Neural cell (in vitro differentiated cells): ENCODE results near the gene ZFP36. TPM values are rescaled to one million over a fixed set of nuclear protein-coding genes. Genes with fewer than 3 reads are reported as not detected.

ENCODE experiments used
- H2AFZ ChIP-seq: fragments of 200-600, 300-800 bp; sonication (generic), shearing (Covaris generic); 2 replicates; pipeline ENCODE4 v1.6.0; 2014; ENCODE audit warnings: low read depth, mild to moderate bottlenecking, antibody characterized with exemption, low read length, moderate library complexity
- H3F3A ChIP-seq: fragments of 200-600 bp; shearing (Covaris generic); 2 replicates; pipeline ENCODE4 v1.6.1; 2016; ENCODE audit warnings: mild to moderate bottlenecking, moderate library complexity, mixed read lengths, antibody characterized with exemption, low read length; ENCODE audit not compliant: insufficient read depth, poor library complexity, severe bottlenecking
- H3K27ac ChIP-seq: fragments of 200-600, 300-800 bp; sonication (generic), shearing (Covaris generic); 2 replicates; pipeline ENCODE4 v1.5.1; 2014; ENCODE audit warnings: mild to moderate bottlenecking, low read length, moderate library complexity
- H3K27me3 ChIP-seq: fragments of 300-800, 200-600 bp; sonication (generic), shearing (Covaris generic); 2 replicates; pipeline ENCODE4 v1.6.0; 2014; ENCODE audit warnings: mild to moderate bottlenecking, low read depth, low read length, moderate library complexity; ENCODE audit not compliant: insufficient read depth
- H3K36me3 ChIP-seq: fragments of 300-800, 200-600 bp; sonication (generic), shearing (Covaris generic); 2 replicates; pipeline ENCODE4 v1.5.1; 2014; ENCODE audit warnings: mild to moderate bottlenecking, antibody characterized with exemption, low read length, moderate library complexity; ENCODE audit not compliant: insufficient read depth
- H3K4me2 ChIP-seq: fragments of 300-800, 200-600 bp; sonication (generic), shearing (Covaris generic); 2 replicates; pipeline ENCODE4 v1.6.0; 2014; ENCODE audit warnings: mild to moderate bottlenecking, low read length
- H3K4me3 ChIP-seq: fragments of 300-800, 200-600 bp; sonication (generic), shearing (Covaris generic); 2 replicates; pipeline ENCODE4 v1.5.1; 2014; ENCODE audit warnings: mild to moderate bottlenecking, low read length, moderate library complexity
- H3K79me2 ChIP-seq: fragments of 200-600 bp; shearing (Covaris generic); replicated peaks from 2 replicates; pipeline ENCODE4 v1.6.0; 2014; ENCODE audit warnings: mild to moderate bottlenecking, low read length, moderate library complexity; ENCODE audit not compliant: insufficient read depth
- H3K9ac ChIP-seq: fragments of 300-800, 200-600 bp; sonication (generic), shearing (Covaris generic); 2 replicates; pipeline ENCODE4 v1.6.1; 2016; ENCODE audit warnings: mild to moderate bottlenecking, low read length, mixed read lengths
- H3K9me2 ChIP-seq: fragments of 200-600 bp; shearing (Covaris generic); 2 replicates; pipeline ENCODE4 v1.6.1; 2016; ENCODE audit warnings: mild to moderate bottlenecking, low read length, mixed read lengths; ENCODE audit not compliant: insufficient read depth
- H3K9me3 ChIP-seq: fragments of 200-600, 300-800 bp; sonication (generic), shearing (Covaris generic); 2 replicates; pipeline ENCODE4 v1.6.1; 2016; ENCODE audit warnings: mild to moderate bottlenecking, mixed run types, low read length, moderate library complexity, mixed read lengths
- H4K20me1 ChIP-seq: fragments of 200-600 bp; shearing (Covaris generic); 2 replicates; pipeline ENCODE4 v1.6.1; 2016; ENCODE audit warnings: mild to moderate bottlenecking, mixed run types; ENCODE audit not compliant: insufficient read depth
- CTCF ChIP-seq: fragments of 450-650 bp; IDR thresholded peaks from 2 replicates; pipeline ENCODE4 v1.5.1; 2014; ENCODE audit warnings: antibody characterized with exemption, mild to moderate bottlenecking, moderate library complexity; ENCODE audit not compliant: poor library complexity, severe bottlenecking
- EZH2 ChIP-seq: fragments of 200-600, 300-800 bp; shearing (Covaris generic), sonication (generic); IDR thresholded peaks from 2 replicates; pipeline ENCODE4 v1.6.1; 2014; ENCODE audit warnings: antibody characterized with exemption, low read length, borderline replicate concordance, mild to moderate bottlenecking; ENCODE audit not compliant: insufficient read depth, poor library complexity, severe bottlenecking
- MXI1 ChIP-seq: fragments of 450-650 bp; conservative IDR thresholded peaks from 2 replicates; pipeline ENCODE4 v1.6.1; 2014; ENCODE audit warnings: antibody characterized with exemption, mild to moderate bottlenecking; ENCODE audit not compliant: poor library complexity, severe bottlenecking
- POLR2AphosphoS5 ChIP-seq: IDR thresholded peaks from 2 replicates; pipeline ENCODE4 v1.6.1; 2012
- RAD21 ChIP-seq: fragments of 450-650 bp; conservative IDR thresholded peaks from 2 replicates; pipeline ENCODE4 v1.6.1; 2014; ENCODE audit warnings: antibody characterized with exemption, mild to moderate bottlenecking, moderate library complexity
- REST ChIP-seq: IDR thresholded peaks from 2 replicates; pipeline ENCODE4 v1.6.1; 2012; ENCODE audit warnings: borderline replicate concordance
- SMC3 ChIP-seq: fragments of 450-650 bp; conservative IDR thresholded peaks from 2 replicates; pipeline ENCODE4 v1.6.1; 2014; ENCODE audit warnings: antibody characterized with exemption, mild to moderate bottlenecking, moderate library complexity; ENCODE audit not compliant: poor library complexity
- TAF1 ChIP-seq: IDR thresholded peaks from 2 replicates; pipeline ENCODE4 v1.6.1; 2012; ENCODE audit warnings: low read depth
- polyA plus RNA-seq: library from polyadenylated mRNA; depleted of rRNA; stranded (reverse); fragments of >200 nt; gene quantifications from 2 replicates; pipeline ENCODE4 v1.2.3, GENCODE V29; 2014

Gene ZFP36
- polyA plus RNA-seq, 1 donor from 2014 or later = not detected

DNA sequence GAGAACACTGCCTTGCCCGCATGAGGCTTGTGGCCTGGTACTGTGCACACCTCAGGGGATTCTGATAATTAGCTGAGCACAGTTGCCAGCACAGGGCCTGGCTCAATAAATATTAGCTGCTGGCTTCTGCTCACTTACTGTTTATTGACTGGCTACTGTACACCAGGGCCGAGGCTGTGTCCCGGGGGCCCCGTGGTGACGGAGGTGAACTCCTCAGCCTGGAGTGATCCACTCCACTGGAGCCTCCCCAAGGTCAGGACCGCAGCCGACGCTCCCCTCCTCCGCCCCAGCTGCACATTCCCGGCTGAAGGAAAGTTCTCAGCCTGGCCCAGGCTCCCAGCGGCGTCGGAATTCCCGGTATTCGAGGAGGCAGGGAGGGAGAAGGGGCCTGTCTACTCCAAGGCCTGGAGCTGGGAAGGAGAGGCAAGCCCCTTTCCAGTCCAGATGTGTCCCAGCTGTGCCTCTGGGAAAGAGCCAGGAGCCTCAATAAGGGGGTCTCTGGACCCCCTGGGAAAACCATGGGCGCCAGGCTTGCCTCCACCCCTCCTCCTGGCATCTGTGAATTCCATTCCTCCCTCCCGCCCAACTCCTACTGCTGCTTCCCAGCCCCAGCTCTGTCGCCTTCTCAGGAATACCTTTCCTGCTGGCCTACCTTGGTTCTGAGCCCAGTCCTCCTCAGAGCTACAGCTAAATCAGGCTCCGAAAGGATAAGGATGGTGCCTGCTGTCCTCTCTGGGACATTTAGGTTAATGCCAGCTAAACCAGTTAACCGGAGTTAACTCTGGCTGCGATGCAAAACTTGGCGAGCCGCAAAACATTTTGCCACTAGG lies 21.9 kb downstream of the ZFP36 start:
- Histone ChIP-seq H3K27ac (no peak overlapping the region), H3K9ac (no peak overlapping the region), H3K4me2 (no peak overlapping the region), H3K36me3 (no peaks in the 10 kb centered on the region), H3K4me3 (no peak overlapping the region), H2AFZ (no peak overlapping the region), H3K9me2 (no peaks in the 10 kb centered on the region), H3K79me2 (no peaks in the 10 kb centered on the region), H3F3A (no peaks in the 10 kb centered on the region), H3K27me3 (no peaks in the 10 kb centered on the region), H3K9me3 (no peaks in the 10 kb centered on the region), H4K20me1 (no peaks in the 10 kb centered on the region)
- TF ChIP-seq SMC3 (no peak), TAF1 (no peak), MXI1 (no peak), POLR2AphosphoS5 (no peak), EZH2 (no peak), CTCF (no peak), RAD21 (no peak), REST (no peak)

- no peaks in the 10 kb centered on the region for H3K9me3 ChIP-seq
- H3K4me2 ChIP-seq = no peak overlapping the region
- no peak overlapping the region for H3K27ac ChIP-seq
- H3K4me3 ChIP-seq = no peak overlapping the region
- H3K27me3 ChIP-seq = no peaks in the 10 kb centered on the region
- no peaks in the 10 kb centered on the region for H3K36me3 ChIP-seq
- H3K9me2 ChIP-seq = no peaks in the 10 kb centered on the region
- TF ChIP-seq SMC3 (no peak), POLR2AphosphoS5 (peak; percentile 18)
- H2AFZ ChIP-seq = no peak overlapping the region
- H4K20me1 ChIP-seq = no peaks in the 10 kb centered on the region
- H3K9ac ChIP-seq = no peak overlapping the region
- peaks cover 16% of the 10 kb centered on the region for H3K79me2 ChIP-seq
- H3F3A ChIP-seq = no peaks in the 10 kb centered on the region
These were observed 24.3 kb downstream of the ZFP36 start for GRCh38 chr19:39430675-39431593.
